ENCODE measurements around the gene CNNM2. TPM values are rescaled to one million over a fixed set of nuclear protein-coding genes. Genes with fewer than 3 reads are reported as not detected.

Gene CNNM2
- total and polyA plus RNA-seq, 5 donors, result 1.4 to 4.6 (median 3.6) TPM

DNA sequence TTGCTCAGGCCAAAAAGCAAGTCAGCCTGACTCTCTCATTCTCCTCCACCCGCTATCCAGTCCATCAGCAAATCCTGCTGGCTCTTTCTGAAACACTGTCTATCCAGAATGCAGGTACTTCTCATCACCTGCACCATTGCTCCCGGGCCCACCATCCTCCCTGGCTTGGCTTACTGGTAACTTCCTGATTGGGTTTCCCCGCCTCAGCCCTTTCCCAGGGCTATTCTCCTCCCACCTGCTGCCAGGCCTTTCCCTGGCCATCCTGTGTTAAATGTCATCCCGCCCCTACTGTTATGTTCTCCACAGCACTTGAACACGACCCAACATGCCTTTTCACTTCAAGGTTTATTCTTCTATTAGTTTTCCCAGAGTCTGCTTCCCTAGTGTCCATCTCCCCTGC is 124.0 kb downstream of the CNNM2 start:
- no peak overlapping the region for H3K27ac ChIP-seq (ENCODE audit: low read length)
- no peak for ATAC-seq
- H3K27me3 ChIP-seq (ENCODE audit: control insufficient read depth, insufficient read depth), result no peaks in the 10 kb centered on the region
- peaks cover 8% of the 10 kb centered on the region for H3K4me1 ChIP-seq (ENCODE audit: control insufficient read depth, insufficient read depth, low read length)
- WGBS, result 84% methylated on average over 5 of the region's 5 CpGs
- H3K9me3 ChIP-seq (ENCODE audit: control insufficient read depth, low read length), result no peaks in the 10 kb centered on the region
- no peak overlapping the region for H3K4me3 ChIP-seq (ENCODE audit: low read length)
- intact Hi-C loops (cut with DNase I), result no loop called here
- no peak for DNase-seq

DNA sequence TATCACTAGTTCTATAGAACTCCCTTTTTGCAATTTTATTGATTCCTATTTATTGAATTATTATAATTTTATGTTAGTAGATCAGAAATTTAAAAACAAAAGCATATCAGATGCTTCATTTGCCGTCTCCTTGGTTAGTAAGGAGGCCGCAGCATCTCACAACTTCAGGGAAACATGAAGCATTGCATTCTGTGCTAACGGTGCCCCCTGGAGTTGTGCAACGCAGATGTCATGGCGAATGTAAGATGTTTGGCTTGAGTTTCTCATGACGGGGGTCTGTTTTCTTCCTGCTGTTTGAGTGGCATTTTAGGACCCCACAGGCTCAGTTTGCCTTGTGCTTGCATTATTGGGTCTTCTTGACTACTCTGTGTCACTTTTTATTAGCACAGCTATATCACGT is 124.8 kb downstream of the CNNM2 start:
- H3K27ac ChIP-seq (ENCODE audit: low read length), result no peak overlapping the region
- WGBS, result 90% methylated on average over 7 of the region's 7 CpGs
- no peak overlapping the region for H3K4me3 ChIP-seq (ENCODE audit: low read length)
- H3K27me3 ChIP-seq (ENCODE audit: control insufficient read depth, insufficient read depth), result no peaks in the 10 kb centered on the region
- ATAC-seq, result no peak
- intact Hi-C loops (cut with DNase I), result no loop called here
- no peaks in the 10 kb centered on the region for H3K9me3 ChIP-seq (ENCODE audit: control insufficient read depth, low read length)
- DNase-seq, result no peak
- peaks cover 8% of the 10 kb centered on the region for H3K4me1 ChIP-seq (ENCODE audit: control insufficient read depth, insufficient read depth, low read length)

GRCh38 chr10:103044942-103045489 is 126.9 kb downstream of the CNNM2 start:
- DNase-seq (no peak), ATAC-seq (no peak)
- intact Hi-C loops (cut with DNase I), result no loop called here
- Histone ChIP-seq H3K9me3 (ENCODE audit: control insufficient read depth, low read length) (no peaks in the 10 kb centered on the region), H3K27me3 (ENCODE audit: control insufficient read depth, insufficient read depth) (no peaks in the 10 kb centered on the region), H3K4me1 (ENCODE audit: control insufficient read depth, insufficient read depth, low read length) (peaks cover 8% of the 10 kb centered on the region), H3K4me3 (ENCODE audit: low read length) (no peak overlapping the region), H3K27ac (ENCODE audit: low read length) (no peak overlapping the region)
- 47% methylated on average over 8 of the region's 8 CpGs for WGBS

- H3K27ac ChIP-seq (ENCODE audit: low read length), result no peak overlapping the region
- ATAC-seq (no peak), DNase-seq (no peak)
- intact Hi-C loops (cut with DNase I), result no loop called here
- 90% methylated on average over 3 of the region's 3 CpGs for WGBS
- H3K9me3 ChIP-seq (ENCODE audit: control insufficient read depth, low read length), result no peaks in the 10 kb centered on the region
- no peak overlapping the region for H3K4me3 ChIP-seq (ENCODE audit: low read length)
- H3K4me1 ChIP-seq (ENCODE audit: control insufficient read depth, insufficient read depth, low read length), result peaks cover 8% of the 10 kb centered on the region
- H3K27me3 ChIP-seq (ENCODE audit: control insufficient read depth, insufficient read depth), result no peaks in the 10 kb centered on the region
Observed at GRCh38 chr10:103045961-103046360, 127.9 kb downstream of the CNNM2 start.

DNA sequence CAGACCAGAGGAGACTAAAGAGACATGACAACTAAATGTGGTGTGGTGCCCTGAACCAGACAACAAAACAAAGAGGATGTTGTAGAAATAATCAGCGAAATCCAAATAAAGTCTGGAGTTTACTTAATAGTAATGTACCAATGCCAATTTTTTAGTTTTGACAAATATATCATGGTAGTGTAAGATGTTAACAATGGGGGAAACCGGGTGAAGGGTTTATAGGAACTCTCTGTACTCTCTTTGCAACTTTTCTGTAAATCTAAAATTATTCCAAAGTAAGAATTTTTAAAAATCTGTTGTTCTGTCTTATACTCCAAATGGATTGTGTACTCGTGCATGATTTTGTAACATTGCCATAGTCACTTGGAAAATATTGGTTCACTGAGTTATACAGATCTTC is 129.3 kb downstream of the CNNM2 start:
- no peak overlapping the region for H3K4me3 ChIP-seq (ENCODE audit: low read length)
- no peak overlapping the region for H3K27ac ChIP-seq (ENCODE audit: low read length)
- no peak for ATAC-seq
- WGBS, result 93% methylated on average over 3 of the region's 3 CpGs
- intact Hi-C loops (cut with DNase I), result no loop called here
- no peak for DNase-seq
- H3K9me3 ChIP-seq (ENCODE audit: control insufficient read depth, low read length), result no peaks in the 10 kb centered on the region
- H3K4me1 ChIP-seq (ENCODE audit: control insufficient read depth, insufficient read depth, low read length), result peaks cover 3% of the 10 kb centered on the region
- H3K27me3 ChIP-seq (ENCODE audit: control insufficient read depth, insufficient read depth), result no peaks in the 10 kb centered on the region

DNA sequence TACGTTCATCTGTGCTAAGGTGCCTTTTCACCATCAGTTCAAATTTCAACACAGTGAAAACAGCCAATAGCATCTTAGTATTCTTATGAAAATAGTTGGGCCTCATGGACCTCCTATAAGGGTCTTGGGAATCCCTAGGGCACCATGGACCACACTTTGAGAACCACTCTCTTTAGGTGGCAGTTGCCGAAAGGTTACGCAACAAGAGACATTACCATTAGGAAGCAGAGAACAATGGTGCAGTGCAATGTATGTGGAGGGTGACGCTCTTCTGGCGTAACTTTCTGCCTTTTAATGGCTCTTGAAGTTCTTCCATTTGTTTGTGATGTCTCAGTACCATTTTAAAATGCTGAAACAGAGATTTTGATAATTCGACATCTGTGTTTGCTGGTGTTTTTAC is 131.1 kb downstream of the CNNM2 start:
- DNase-seq, result no peak
- H3K9me3 ChIP-seq (ENCODE audit: control insufficient read depth, low read length), result no peaks in the 10 kb centered on the region
- peaks cover 3% of the 10 kb centered on the region for H3K4me1 ChIP-seq (ENCODE audit: control insufficient read depth, insufficient read depth, low read length)
- WGBS, result 93% methylated on average over 6 of the region's 6 CpGs
- no peak for ATAC-seq
- H3K4me3 ChIP-seq (ENCODE audit: low read length), result no peak overlapping the region
- no peak overlapping the region for H3K27ac ChIP-seq (ENCODE audit: low read length)
- no peaks in the 10 kb centered on the region for H3K27me3 ChIP-seq (ENCODE audit: control insufficient read depth, insufficient read depth)
- intact Hi-C loops (cut with DNase I), result no loop called here

- WGBS, result 42% methylated on average over 20 of the region's 20 CpGs
- Histone ChIP-seq H3K9me3 (ENCODE audit: control insufficient read depth, low read length) (no peaks in the 10 kb centered on the region), H3K27me3 (ENCODE audit: control insufficient read depth, insufficient read depth) (no peaks in the 10 kb centered on the region), H3K4me1 (ENCODE audit: control insufficient read depth, insufficient read depth, low read length) (no peaks in the 10 kb centered on the region), H3K27ac (ENCODE audit: low read length) (no peak overlapping the region), H3K4me3 (ENCODE audit: low read length) (peak overlapping the region; percentile 13)
- ATAC-seq, result peak; percentile 95
- peak; percentile 64 to 84 (median 79) for DNase-seq
- intact Hi-C loops (cut with DNase I), result loop anchor here in 1 of 4 donors (5.0 kb wide), 1 partner anchor 137 kb away; the partner anchor contains the start of gene CNNM2
Observed at GRCh38 chr10:103053659-103054581, 135.8 kb downstream of the CNNM2 start.

DNA sequence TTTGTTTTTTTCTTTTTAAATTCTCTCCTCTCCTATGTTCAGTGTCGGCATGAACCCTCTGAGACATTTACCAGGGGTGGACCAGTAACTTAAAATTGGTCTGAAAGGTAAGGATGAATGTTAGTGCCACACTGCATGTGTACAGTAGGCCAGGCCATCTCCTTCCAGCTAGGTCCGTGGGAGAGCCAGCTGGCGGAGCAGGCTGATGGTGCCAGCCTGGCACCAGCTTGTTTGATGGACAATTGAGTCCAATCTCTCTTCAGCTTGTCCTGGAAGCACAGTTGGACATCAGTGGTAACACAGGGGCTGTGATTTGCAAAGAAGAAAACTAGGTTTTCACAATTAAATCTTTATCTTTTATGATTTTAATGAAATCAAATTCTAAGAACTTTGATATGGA is 136.5 kb downstream of the CNNM2 start:
- intact Hi-C loops (cut with DNase I), result loop anchor here in 1 of 4 donors (5.0 kb wide), 1 partner anchor 137 kb away; the partner anchor contains the start of gene CNNM2
- Histone ChIP-seq H3K9me3 (ENCODE audit: control insufficient read depth, low read length) (no peaks in the 10 kb centered on the region), H3K4me1 (ENCODE audit: control insufficient read depth, insufficient read depth, low read length) (no peaks in the 10 kb centered on the region), H3K27me3 (ENCODE audit: control insufficient read depth, insufficient read depth) (no peaks in the 10 kb centered on the region), H3K4me3 (ENCODE audit: low read length) (no peak overlapping the region), H3K27ac (ENCODE audit: low read length) (no peak overlapping the region)
- ATAC-seq, result peak in 1 of 2 donors; percentile 17
- 85% methylated on average over 3 of the region's 3 CpGs for WGBS
- DNase-seq, result no peak

- WGBS, result 50% methylated on average over 4 of the region's 4 CpGs
- ATAC-seq, result no peak
- H3K9me3 ChIP-seq (ENCODE audit: control insufficient read depth, low read length), result no peaks in the 10 kb centered on the region
- H3K27ac ChIP-seq (ENCODE audit: low read length), result peak overlapping the region; percentile 21
- intact Hi-C loops (cut with DNase I), result no loop called here
- no peak for DNase-seq
- H3K4me1 ChIP-seq (ENCODE audit: control insufficient read depth, insufficient read depth, low read length), result no peaks in the 10 kb centered on the region
- no peak overlapping the region for H3K4me3 ChIP-seq (ENCODE audit: low read length)
- no peaks in the 10 kb centered on the region for H3K27me3 ChIP-seq (ENCODE audit: control insufficient read depth, insufficient read depth)
Observed at GRCh38 chr10:103055105-103055504, 137.0 kb downstream of the CNNM2 start.

DNA sequence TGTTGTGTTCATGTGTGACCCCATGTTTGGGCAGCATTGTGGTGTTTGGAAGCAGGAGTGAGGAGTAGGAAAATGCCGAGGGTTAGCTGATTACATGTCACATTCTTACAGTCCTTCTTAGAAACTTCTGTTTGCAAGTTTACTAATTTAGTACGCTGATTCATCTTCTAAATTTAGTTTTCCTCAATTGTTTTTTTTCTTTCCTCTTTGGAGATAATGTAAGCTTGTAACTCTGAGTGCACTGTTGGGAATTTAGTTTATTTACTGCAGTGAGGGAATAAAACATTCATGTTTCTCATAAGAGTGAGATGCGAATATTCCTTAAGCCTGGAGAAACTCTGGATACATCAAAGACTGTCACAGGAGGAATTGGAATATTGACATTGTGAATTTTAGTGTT is 139.9 kb downstream of the CNNM2 start:
- 52% methylated on average over 3 of the region's 3 CpGs for WGBS
- intact Hi-C loops (cut with DNase I), result no loop called here
- ATAC-seq (no peak), DNase-seq (no peak)
- H3K4me3 ChIP-seq (ENCODE audit: low read length), result no peak overlapping the region
- H3K9me3 ChIP-seq (ENCODE audit: control insufficient read depth, low read length), result no peaks in the 10 kb centered on the region
- H3K4me1 ChIP-seq (ENCODE audit: control insufficient read depth, insufficient read depth, low read length), result no peaks in the 10 kb centered on the region
- peak overlapping the region; percentile 77 for H3K27ac ChIP-seq (ENCODE audit: low read length)
- H3K27me3 ChIP-seq (ENCODE audit: control insufficient read depth, insufficient read depth), result no peaks in the 10 kb centered on the region

- intact Hi-C loops (cut with DNase I), result loop anchor here in 2 of 4 donors (10.0 kb wide), 2 partner anchors 226 to 326 kb away; partner anchors contain the start of gene CYP17A1 (in 2 of the 2)
- no peaks in the 10 kb centered on the region for H3K4me1 ChIP-seq (ENCODE audit: control insufficient read depth, insufficient read depth, low read length)
- no peaks in the 10 kb centered on the region for H3K9me3 ChIP-seq (ENCODE audit: control insufficient read depth, low read length)
- DNase-seq (no peak), ATAC-seq (no peak)
- 79% methylated on average over 2 of the region's 2 CpGs for WGBS
- no peak overlapping the region for H3K4me3 ChIP-seq (ENCODE audit: low read length)
- no peak overlapping the region for H3K27ac ChIP-seq (ENCODE audit: low read length)
- no peaks in the 10 kb centered on the region for H3K27me3 ChIP-seq (ENCODE audit: control insufficient read depth, insufficient read depth)
Observed at GRCh38 chr10:103060575-103060974, 142.5 kb downstream of the CNNM2 start.

Data from right cardiac atrium (tissue), 5 donors.